ENCODE data around the gene LRRN2. TPM values are rescaled to one million over a fixed set of nuclear protein-coding genes. Genes with fewer than 3 reads are reported as not detected.

LRRN2 gene
- total RNA-seq, 4 donors from 2014 or later: 2.0 to 32.9 (median 23.8) TPM

- in situ Hi-C loops (cut with MboI; ENCODE audit: low pct_ligation_motif_present in 1 of 4, low pct_unique_long_range_greater_than_20kb in 1 of 4, low sequenced_read_pairs in 3 of 4): no loop called here
- Histone ChIP-seq H3K27ac (no peak overlapping the region), H3K4me1 (no peaks in the 10 kb centered on the region), H3K9me3 (no peaks in the 10 kb centered on the region), H3K4me3 (no peak overlapping the region), H3K27me3 (no peaks in the 10 kb centered on the region), H3K36me3 (no peaks in the 10 kb centered on the region)
- intact Hi-C loops (cut with DNase I; ENCODE audit: low total_unique reads): no loop called here
- DNase-seq: no peak
- TF ChIP-seq POLR2A (IDR thresholded peaks at IDR 0.05) (no peak), EP300 (IDR thresholded peaks at IDR 0.05; ENCODE audit: low read depth) (no peak), CTCF (IDR thresholded peaks at IDR 0.05) (no peak)
- 80 to 87% methylated on average over 1 to 6 of the region's 6 CpGs for WGBS, 2 donors (ENCODE audit: low coverage in 1 of 2)
These were observed 77.6 kb downstream of the LRRN2 start for GRCh38 chr1:204607910-204608309.

GRCh38 chr1:204605791-204606190, 79.7 kb downstream of the LRRN2 start:
- H3K9me3 ChIP-seq: no peaks in the 10 kb centered on the region
- no peaks in the 10 kb centered on the region for H3K4me1 ChIP-seq
- DNase-seq: no peak
- WGBS, 2 donors (ENCODE audit: low coverage in 1 of 2): 84% methylated on average over 7 of the region's 7 CpGs; no CpG with 5 or more reads in 1 of the 2 donors
- in situ Hi-C loops (cut with MboI; ENCODE audit: low pct_ligation_motif_present in 1 of 4, low pct_unique_long_range_greater_than_20kb in 1 of 4, low sequenced_read_pairs in 3 of 4): no loop called here
- H3K27ac ChIP-seq: no peak overlapping the region
- no peak overlapping the region for H3K4me3 ChIP-seq
- intact Hi-C loops (cut with DNase I; ENCODE audit: low total_unique reads): no loop called here
- no peaks in the 10 kb centered on the region for H3K27me3 ChIP-seq
- TF ChIP-seq POLR2A (IDR thresholded peaks at IDR 0.05): no peak
- TF ChIP-seq POLR2AphosphoS5 (IDR thresholded peaks at IDR 0.05): no peak
- TF ChIP-seq CTCF (IDR thresholded peaks at IDR 0.05): no peak
- no peak for TF ChIP-seq EP300 (IDR thresholded peaks at IDR 0.05; ENCODE audit: low read depth)
- no peaks in the 10 kb centered on the region for H3K36me3 ChIP-seq

- TF ChIP-seq POLR2AphosphoS5 (IDR thresholded peaks at IDR 0.05) (no peak), POLR2A (IDR thresholded peaks at IDR 0.05) (no peak), EP300 (IDR thresholded peaks at IDR 0.05; ENCODE audit: low read depth) (no peak), CTCF (IDR thresholded peaks at IDR 0.05) (no peak)
- in situ Hi-C loops (cut with MboI; ENCODE audit: low pct_ligation_motif_present in 1 of 4, low pct_unique_long_range_greater_than_20kb in 1 of 4, low sequenced_read_pairs in 3 of 4): no loop called here
- Histone ChIP-seq H3K4me3 (no peak overlapping the region), H3K36me3 (no peaks in the 10 kb centered on the region), H3K4me1 (no peaks in the 10 kb centered on the region), H3K27me3 (no peaks in the 10 kb centered on the region), H3K9me3 (no peaks in the 10 kb centered on the region), H3K27ac (no peak overlapping the region)
- intact Hi-C loops (cut with DNase I; ENCODE audit: low total_unique reads): no loop called here
- DNase-seq: no peak
- 67 to 86% methylated on average over 2 to 6 of the region's 6 CpGs for WGBS, 2 donors (ENCODE audit: low coverage in 1 of 2)
These were observed 82.5 kb downstream of the LRRN2 start for GRCh38 chr1:204602871-204603542.

GRCh38 chr1:204602111-204602579, 83.4 kb downstream of the LRRN2 start:
- Histone ChIP-seq H3K4me3 (no peak overlapping the region), H3K27ac (no peak overlapping the region), H3K27me3 (no peaks in the 10 kb centered on the region), H3K9me3 (no peaks in the 10 kb centered on the region), H3K36me3 (no peaks in the 10 kb centered on the region), H3K4me1 (no peaks in the 10 kb centered on the region)
- intact Hi-C loops (cut with DNase I; ENCODE audit: low total_unique reads): no loop called here
- 66% methylated on average over 6 of the region's 6 CpGs; no CpG with 5 or more reads in 1 of the 2 donors for WGBS, 2 donors (ENCODE audit: low coverage in 1 of 2)
- no peak for TF ChIP-seq POLR2A (IDR thresholded peaks at IDR 0.05)
- TF ChIP-seq CTCF (IDR thresholded peaks at IDR 0.05): no peak
- TF ChIP-seq EP300 (IDR thresholded peaks at IDR 0.05; ENCODE audit: low read depth): no peak
- TF ChIP-seq POLR2AphosphoS5 (IDR thresholded peaks at IDR 0.05): no peak
- in situ Hi-C loops (cut with MboI; ENCODE audit: low pct_ligation_motif_present in 1 of 4, low pct_unique_long_range_greater_than_20kb in 1 of 4, low sequenced_read_pairs in 3 of 4): no loop called here
- DNase-seq: no peak
